Measurements from ENCODE around the gene GAPVD1. TPM values are rescaled to one million over a fixed set of nuclear protein-coding genes. Genes with fewer than 3 reads are reported as not detected.
A peak's percentile ranks its signal among the peaks of the same experiment; 100 is the strongest.

Gene GAPVD1
- total RNA-seq, 1 experiment from 2014 or later = 66.2 TPM

GRCh38 chr9:125268394-125269013 lies 6.9 kb downstream of the GAPVD1 start:
- H3K27me3 Mint-ChIP-seq (ENCODE audit: insufficient read depth, unreplicated experiment) = no peaks in the 10 kb centered on the region
- CTCF ChIA-PET = interaction anchor here (1.4 kb wide), 1 partner anchor 12 kb away, joined by 3 read pairs; no protein-coding TSS in a partner anchor
- no peaks in the 10 kb centered on the region for H3K9me3 ChIP-seq
- H3K27me3 ChIP-seq (replicated peaks; ENCODE audit: control insufficient read depth, insufficient read depth, low read length) = no peaks in the 10 kb centered on the region
- no TSS peak for BruUV-seq (replicated peaks)
- peaks cover 68% of the 10 kb centered on the region for H3K36me3 Mint-ChIP-seq (ENCODE audit: insufficient read depth, unreplicated experiment)
- DNase-seq = no peak
- peaks cover 23% of the 10 kb centered on the region for H3K4me1 Mint-ChIP-seq (ENCODE audit: low read depth, unreplicated experiment)
- H3K4me3 Mint-ChIP-seq (ENCODE audit: unreplicated experiment) = no peak overlapping the region
- TF ChIP-seq CTCF (IDR thresholded peaks at IDR 0.05; ENCODE audit: insufficient read depth in 1 of 2, low read depth in 1 of 2, low read length in 1 of 2, severe bottlenecking in 1 of 2, unreplicated experiment in 1 of 2) = no peak
- no peaks in the 10 kb centered on the region for H3K36me3 ChIP-seq (ENCODE audit: control insufficient read depth, insufficient read depth, low read length)
- POLR2A ChIA-PET = interaction anchor here (0.9 kb wide), 1 partner anchor 27 kb away, joined by 6 read pairs; the partner anchor contains the start of gene HSPA5
- H3K4me3 ChIP-seq (ENCODE audit: low read depth, low read length) = no peak overlapping the region
- peaks cover 29% of the 10 kb centered on the region for H3K4me1 ChIP-seq
- no peaks in the 10 kb centered on the region for H3K9me3 Mint-ChIP-seq (ENCODE audit: unreplicated experiment)
- intact Hi-C loops (cut with micrococcal nuclease; ENCODE audit: unreplicated experiment) = no loop called here
- peak overlapping the region; percentile 76 for H3K27ac Mint-ChIP-seq (ENCODE audit: unreplicated experiment)

GRCh38 chr9:125269014-125269397 lies 7.4 kb downstream of the GAPVD1 start:
- no peak overlapping the region for H3K4me3 ChIP-seq (ENCODE audit: low read depth, low read length)
- intact Hi-C loops (cut with micrococcal nuclease; ENCODE audit: unreplicated experiment) = no loop called here
- POLR2A ChIA-PET = no interaction called here
- H3K36me3 ChIP-seq (ENCODE audit: control insufficient read depth, insufficient read depth, low read length) = no peaks in the 10 kb centered on the region
- H3K4me1 ChIP-seq = peaks cover 31% of the 10 kb centered on the region
- no peak for TF ChIP-seq CTCF (IDR thresholded peaks at IDR 0.05; ENCODE audit: insufficient read depth in 1 of 2, low read depth in 1 of 2, low read length in 1 of 2, severe bottlenecking in 1 of 2, unreplicated experiment in 1 of 2)
- no peaks in the 10 kb centered on the region for H3K27me3 ChIP-seq (replicated peaks; ENCODE audit: control insufficient read depth, insufficient read depth, low read length)
- Mint-ChIP-seq H3K4me3 (ENCODE audit: unreplicated experiment) (no peak overlapping the region), H3K27ac (ENCODE audit: unreplicated experiment) (peak overlapping the region; percentile 76), H3K36me3 (ENCODE audit: insufficient read depth, unreplicated experiment) (peaks cover 65% of the 10 kb centered on the region), H3K9me3 (ENCODE audit: unreplicated experiment) (no peaks in the 10 kb centered on the region), H3K4me1 (ENCODE audit: low read depth, unreplicated experiment) (peaks cover 21% of the 10 kb centered on the region), H3K27me3 (ENCODE audit: insufficient read depth, unreplicated experiment) (no peaks in the 10 kb centered on the region)
- CTCF ChIA-PET = interaction anchor here (1.4 kb wide), 1 partner anchor 13 kb away, joined by 3 read pairs; no protein-coding TSS in a partner anchor
- DNase-seq = no peak
- BruUV-seq (replicated peaks) = no TSS peak
- no peaks in the 10 kb centered on the region for H3K9me3 ChIP-seq

GRCh38 chr9:125271081-125271480 lies 9.5 kb downstream of the GAPVD1 start:
- intact Hi-C loops (cut with micrococcal nuclease; ENCODE audit: unreplicated experiment) = no loop called here
- Mint-ChIP-seq H3K27me3 (ENCODE audit: insufficient read depth, unreplicated experiment) (no peaks in the 10 kb centered on the region), H3K4me1 (ENCODE audit: low read depth, unreplicated experiment) (peaks cover 16% of the 10 kb centered on the region), H3K4me3 (ENCODE audit: unreplicated experiment) (no peak overlapping the region), H3K9me3 (ENCODE audit: unreplicated experiment) (no peaks in the 10 kb centered on the region), H3K36me3 (ENCODE audit: insufficient read depth, unreplicated experiment) (peaks cover 45% of the 10 kb centered on the region), H3K27ac (ENCODE audit: unreplicated experiment) (peak overlapping the region; percentile 68)
- Histone ChIP-seq H3K36me3 (ENCODE audit: control insufficient read depth, insufficient read depth, low read length) (no peaks in the 10 kb centered on the region), H3K27me3 (replicated peaks; ENCODE audit: control insufficient read depth, insufficient read depth, low read length) (no peaks in the 10 kb centered on the region), H3K4me1 (peaks cover 48% of the 10 kb centered on the region), H3K4me3 (ENCODE audit: low read depth, low read length) (no peak overlapping the region), H3K9me3 (no peaks in the 10 kb centered on the region)
- POLR2A ChIA-PET = no interaction called here
- TF ChIP-seq CTCF (IDR thresholded peaks at IDR 0.05; ENCODE audit: insufficient read depth in 1 of 2, low read depth in 1 of 2, low read length in 1 of 2, severe bottlenecking in 1 of 2, unreplicated experiment in 1 of 2) = no peak
- no peak for DNase-seq
- BruUV-seq (replicated peaks) = TSS peak; percentile 12
- CTCF ChIA-PET = no interaction called here
